BJ (cell line): ENCODE results near the gene TAPBPL. TPM values are rescaled to one million over a fixed set of nuclear protein-coding genes. Genes with fewer than 3 reads are reported as not detected.

Experiments used
- CTCF ChIA-PET: fragments of 350-600 bp; formaldehyde crosslinking; extraction: SDS; loops from one replicate; lab custom pipeline; 2021; ENCODE audit warnings: antibody characterized with exemption, inconsistent platforms; lab: Yijun Ruan, JAX
- POLR2A ChIA-PET: fragments of 300-600 bp; sonication (Branson Sonifier 250); formaldehyde crosslinking; extraction: SDS; loops from one replicate; lab custom pipeline; 2021; ENCODE audit warnings: antibody characterized with exemption; lab: Charles Lee
- DNase-seq: peaks from one replicate; pipeline ENCODE4 v3.0.0-alpha.2; 2011; ENCODE audit warnings: low read depth
- H3K27me3 ChIP-seq: 2 replicates; pipeline ENCODE4 v1.6.0; 2011; ENCODE audit warnings: low read length; ENCODE audit not compliant: control insufficient read depth, insufficient read depth
- H3K36me3 ChIP-seq: 2 replicates; pipeline ENCODE4 v1.5.1; 2011; ENCODE audit warnings: low read length; ENCODE audit not compliant: control insufficient read depth, insufficient read depth
- H3K4me3 ChIP-seq: 2 replicates; pipeline ENCODE4 v1.5.1; 2011; ENCODE audit warnings: low read depth, mild to moderate bottlenecking, control low read depth, low read length
- CTCF ChIP-seq: IDR thresholded peaks from 2 replicates; pipeline ENCODE4 v1.5.1; 2011; ENCODE audit warnings: low read depth, mild to moderate bottlenecking, control low read depth, inconsistent platforms, low read length, moderate library complexity; ENCODE audit not compliant: insufficient read depth
- polyA plus RNA-seq: library from polyadenylated mRNA; depleted of rRNA; stranded (reverse); fragments of >200 nt; gene quantifications from 2 replicates; pipeline ENCODE4 v1.2.3, GENCODE V29; 2011

Gene TAPBPL
- polyA plus RNA-seq, 1 experiment: 25.8 TPM

DNA sequence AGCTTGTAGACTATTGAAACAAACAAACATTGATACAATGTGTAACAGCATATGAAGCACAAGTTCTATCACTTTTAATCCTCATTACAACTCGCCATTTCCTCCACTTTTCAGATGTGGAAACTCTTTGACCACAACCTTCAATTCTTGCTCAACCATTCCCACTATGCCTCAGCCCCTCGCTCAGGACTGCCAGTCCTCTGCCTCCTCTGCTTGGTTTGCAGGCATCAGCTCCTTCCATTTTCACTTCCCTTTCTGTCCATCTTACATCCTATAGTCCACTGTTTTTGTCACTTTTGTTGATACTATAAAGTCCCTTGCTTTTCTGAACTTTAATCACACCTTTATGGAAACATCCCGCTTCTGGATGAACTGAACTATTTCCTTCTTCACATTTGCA lies 35.2 kb upstream of the TAPBPL start:
- ChIA-PET CTCF (interaction anchor here (1.0 kb wide), 1 partner anchor 46 kb away, joined by 3 read pairs; no protein-coding TSS in a partner anchor), POLR2A (interaction anchor here (0.5 kb wide), 1 partner anchor 86 kb away, joined by 3 read pairs; no protein-coding TSS in a partner anchor)
- no peaks in the 10 kb centered on the region for H3K27me3 ChIP-seq
- DNase-seq: no peak
- no peak for TF ChIP-seq CTCF
- H3K36me3 ChIP-seq: no peaks in the 10 kb centered on the region
- no peak overlapping the region for H3K4me3 ChIP-seq

DNA sequence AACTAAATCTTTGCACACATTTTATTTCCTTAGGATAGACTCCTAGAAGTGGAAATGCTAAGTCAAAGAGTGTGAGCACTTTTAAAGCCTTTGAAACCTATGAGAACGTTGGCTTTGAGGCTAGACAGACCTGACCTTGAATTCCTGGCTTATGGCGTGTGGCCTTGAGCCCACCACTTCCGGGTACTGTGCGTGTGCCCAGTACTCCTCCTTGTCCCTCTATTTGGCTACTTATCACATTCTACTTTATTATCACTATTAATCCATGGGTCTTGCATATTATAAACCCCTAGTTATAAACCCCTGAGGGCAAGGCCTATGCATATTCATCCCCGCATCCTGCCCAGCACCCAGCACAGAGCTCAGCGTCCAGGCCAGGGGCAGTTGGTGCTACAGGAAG lies 33.0 kb upstream of the TAPBPL start:
- H3K36me3 ChIP-seq: no peaks in the 10 kb centered on the region
- no peak for TF ChIP-seq CTCF
- DNase-seq: no peak
- ChIA-PET CTCF (interaction anchor here (2.5 kb wide), 1 partner anchor 47 kb away, joined by 12 read pairs; no protein-coding TSS in a partner anchor), POLR2A (no interaction called here)
- no peaks in the 10 kb centered on the region for H3K27me3 ChIP-seq
- no peak overlapping the region for H3K4me3 ChIP-seq

DNA sequence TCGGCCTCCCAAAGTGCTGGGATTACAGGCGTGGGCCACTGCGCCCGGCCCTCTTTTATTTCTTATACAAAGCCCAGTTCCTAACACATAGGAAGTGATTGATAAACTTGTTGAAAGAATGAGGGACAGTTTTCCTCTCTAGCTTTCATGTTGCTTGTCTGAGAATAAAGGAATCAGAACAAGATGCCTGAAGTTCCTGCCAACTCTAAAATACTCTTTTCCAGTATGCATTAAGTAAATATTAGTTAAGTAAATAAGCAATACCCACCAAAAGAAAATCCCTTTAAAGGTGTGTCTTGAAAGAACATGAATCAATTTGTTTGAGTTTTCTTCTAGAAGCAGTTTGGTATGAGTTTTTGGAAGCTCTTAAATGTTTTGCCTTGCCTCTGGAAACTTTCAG lies 31.5 kb upstream of the TAPBPL start:
- no peaks in the 10 kb centered on the region for H3K27me3 ChIP-seq
- TF ChIP-seq CTCF: no peak
- ChIA-PET CTCF (interaction anchor here (1.7 kb wide), 1 partner anchor 81 kb away, joined by 3 read pairs; no protein-coding TSS in a partner anchor), POLR2A (no interaction called here)
- no peaks in the 10 kb centered on the region for H3K36me3 ChIP-seq
- no peak for DNase-seq
- no peak overlapping the region for H3K4me3 ChIP-seq

GRCh38 chr12:6423267-6424007 lies 28.4 kb upstream of the TAPBPL start:
- POLR2A ChIA-PET: no interaction called here
- no peaks in the 10 kb centered on the region for H3K36me3 ChIP-seq
- peak; percentile 60 for DNase-seq
- peak; percentile 81 for TF ChIP-seq CTCF
- no peak overlapping the region for H3K4me3 ChIP-seq
- no peaks in the 10 kb centered on the region for H3K27me3 ChIP-seq
- CTCF ChIA-PET: interaction anchor here (0.6 to 5.2 kb wide), 25 partner anchors 10 to 312 kb away, joined by 3 to 62 read pairs (median 5); partner anchors contain the start of gene VAMP1

DNA sequence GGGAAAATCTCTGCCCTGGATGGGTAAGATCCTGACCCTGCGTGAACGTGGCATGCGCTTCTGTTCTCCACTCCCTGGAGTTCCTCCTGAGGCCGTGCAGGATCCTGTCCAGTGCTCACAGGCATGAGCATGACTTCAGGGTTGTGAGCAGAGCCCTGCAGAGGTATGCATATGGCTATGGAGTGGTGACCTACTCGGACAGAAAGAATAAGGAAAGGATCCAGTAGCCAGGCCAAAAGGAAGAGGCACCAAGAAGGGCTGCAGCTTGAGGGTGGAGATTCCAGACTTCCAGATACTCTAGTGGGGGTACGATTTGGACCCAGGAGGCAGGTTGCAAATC lies 27.9 kb upstream of the TAPBPL start:
- no peak for DNase-seq
- TF ChIP-seq CTCF: no peak
- Histone ChIP-seq H3K36me3 (no peaks in the 10 kb centered on the region), H3K4me3 (no peak overlapping the region), H3K27me3 (no peaks in the 10 kb centered on the region)
- CTCF ChIA-PET: interaction anchor here (0.6 to 5.2 kb wide), 24 partner anchors 10 to 311 kb away, joined by 3 to 62 read pairs (median 5); partner anchors contain the start of gene VAMP1
- POLR2A ChIA-PET: no interaction called here
